H9 (cell line): Measurements from ENCODE around the gene ZBTB16. TPM values are rescaled to one million over a fixed set of nuclear protein-coding genes. Genes with fewer than 3 reads are reported as not detected.

ENCODE experiments used
- DNase-seq: peaks from one replicate; pipeline ENCODE4 v3.0.0-alpha.2; 2017
- H2AFZ ChIP-seq: one replicate; pipeline ENCODE4 v1.6.1; 2013; ENCODE audit warnings: mild to moderate bottlenecking, low read length, control low read depth, moderate library complexity
- H2AK5ac ChIP-seq: 2 replicates; pipeline ENCODE4 v1.6.1; 2013; ENCODE audit warnings: low read length, control low read depth, mixed read lengths; ENCODE audit not compliant: insufficient read length
- H2BK120ac ChIP-seq: one replicate; pipeline ENCODE4 v1.6.1; 2013; ENCODE audit warnings: low read depth, mild to moderate bottlenecking, low read length, control low read depth, inconsistent platforms; ENCODE audit not compliant: poor library complexity, severe bottlenecking
- H2BK12ac ChIP-seq: 2 replicates; pipeline ENCODE4 v1.6.1; 2013; ENCODE audit warnings: low read length, control low read depth, mixed read lengths, low read depth; ENCODE audit not compliant: insufficient read length
- H2BK15ac ChIP-seq: 2 replicates; pipeline ENCODE4 v1.6.1; 2013; ENCODE audit warnings: low read depth, low read length, control low read depth
- H2BK20ac ChIP-seq: one replicate; pipeline ENCODE4 v1.6.1; 2013; ENCODE audit warnings: low read depth, mild to moderate bottlenecking, low read length, control low read depth, inconsistent platforms; ENCODE audit not compliant: poor library complexity, severe bottlenecking
- H2BK5ac ChIP-seq: 2 replicates; pipeline ENCODE4 v1.6.1; 2013; ENCODE audit warnings: low read length, control low read depth, mixed read lengths; ENCODE audit not compliant: insufficient read length
- H3K14ac ChIP-seq: 2 replicates; pipeline ENCODE4 v1.6.1; 2013; ENCODE audit warnings: low read length, control low read depth; ENCODE audit not compliant: insufficient read depth
- H3K18ac ChIP-seq: 2 replicates; pipeline ENCODE4 v1.6.1; 2013; ENCODE audit warnings: low read depth, mild to moderate bottlenecking, mixed read lengths, low read length, control low read depth; ENCODE audit not compliant: insufficient read length
- H3K23ac ChIP-seq: 2 replicates; pipeline ENCODE4 v1.6.1; 2013; ENCODE audit warnings: low read length, control low read depth, mixed read lengths, low read depth; ENCODE audit not compliant: insufficient read length
- H3K23me2 ChIP-seq: 2 replicates; pipeline ENCODE4 v1.6.1; 2013; ENCODE audit warnings: low read depth, mild to moderate bottlenecking, mixed read lengths, low read length, control low read depth; ENCODE audit not compliant: insufficient read length, poor library complexity, severe bottlenecking
- H3K27ac ChIP-seq: 2 replicates; pipeline ENCODE4 v1.5.1; 2013; ENCODE audit warnings: low read length, control low read depth, mixed read lengths, low read depth; ENCODE audit not compliant: insufficient read length
- H3K27me3 ChIP-seq: 2 replicates; pipeline ENCODE4 v1.6.1; 2013; ENCODE audit warnings: low read length, control low read depth, inconsistent platforms; ENCODE audit not compliant: insufficient read depth
- H3K4ac ChIP-seq: 2 replicates; pipeline ENCODE4 v1.6.1; 2013; ENCODE audit warnings: low read depth, mild to moderate bottlenecking, control low read depth, inconsistent platforms, low read length, moderate library complexity
- H3K4me1 ChIP-seq: 2 replicates; pipeline ENCODE4 v1.6.1; 2013; ENCODE audit warnings: low read length, control low read depth, inconsistent platforms; ENCODE audit not compliant: insufficient read depth
- H3K4me2 ChIP-seq: 2 replicates; pipeline ENCODE4 v1.6.1; 2013; ENCODE audit warnings: low read length, control low read depth, mixed read lengths; ENCODE audit not compliant: insufficient read length, insufficient read depth
- H3K56ac ChIP-seq: 2 replicates; pipeline ENCODE4 v1.6.1; 2013; ENCODE audit warnings: low read depth, mild to moderate bottlenecking, mixed read lengths, low read length, control low read depth; ENCODE audit not compliant: insufficient read length
- H3K79me1 ChIP-seq: 2 replicates; pipeline ENCODE4 v1.6.1; 2013; ENCODE audit warnings: low read depth, mild to moderate bottlenecking, moderate library complexity, low read length, control low read depth, inconsistent platforms; ENCODE audit not compliant: insufficient read depth, poor library complexity, severe bottlenecking
- H3K79me2 ChIP-seq: 2 replicates; pipeline ENCODE4 v1.6.1; 2013; ENCODE audit warnings: low read length, control low read depth, inconsistent platforms; ENCODE audit not compliant: insufficient read depth
- H3K9ac ChIP-seq: 2 replicates; pipeline ENCODE4 v1.6.1; 2013; ENCODE audit warnings: low read length, control low read depth, mixed read lengths; ENCODE audit not compliant: insufficient read length; ENCODE audit errors: extremely low read depth
- H3K9me3 ChIP-seq: one replicate; pipeline ENCODE4 v1.6.1; 2013; ENCODE audit warnings: low read depth, low read length, inconsistent platforms; ENCODE audit not compliant: control insufficient read depth
- H3T11ph ChIP-seq: one replicate; pipeline ENCODE4 v1.6.1; 2013; ENCODE audit warnings: mild to moderate bottlenecking, low read length, control low read depth, inconsistent platforms
- H4K20me1 ChIP-seq: one replicate; pipeline ENCODE4 v1.6.1; 2013; ENCODE audit not compliant: control insufficient read depth, insufficient read length, insufficient read depth
- H4K5ac ChIP-seq: 2 replicates; pipeline ENCODE4 v1.6.1; 2013; ENCODE audit warnings: low read depth, mild to moderate bottlenecking, mixed read lengths, low read length, control low read depth; ENCODE audit not compliant: insufficient read length
- H4K8ac ChIP-seq: replicated peaks from 2 replicates; pipeline ENCODE4 v1.6.1; 2013; ENCODE audit warnings: low read length, control low read depth, mixed read lengths, low read depth; ENCODE audit not compliant: insufficient read length
- H4K91ac ChIP-seq: 2 replicates; pipeline ENCODE4 v1.6.1; 2013; ENCODE audit warnings: low read depth, mild to moderate bottlenecking, moderate library complexity, mixed read lengths, low read length, control low read depth; ENCODE audit not compliant: insufficient read length
- H3K27ac Mint-ChIP-seq, 3 experiments: 2 replicates in 2 of 3; 3 replicates in 1 of 3; pipeline ENCODE4 v1.8.0; 2020 to 2021; ENCODE audit warnings: mixed read lengths in 3 of 3, mild to moderate bottlenecking in 1 of 3, moderate library complexity in 1 of 3
- H3K27me3 Mint-ChIP-seq: 2 replicates; pipeline ENCODE4 v1.8.0; 2021; ENCODE audit warnings: low read depth, mild to moderate bottlenecking, moderate library complexity, mixed read lengths
- H3K36me3 Mint-ChIP-seq, 3 experiments: 2 replicates in 2 of 3; 3 replicates in 1 of 3; pipeline ENCODE4 v1.8.0; 2020 to 2021; ENCODE audit warnings: low read depth in 3 of 3, mixed read lengths in 3 of 3; ENCODE audit not compliant: insufficient read depth in 1 of 3
- H3K4me1 Mint-ChIP-seq, 2 experiments: 2 replicates each; pipeline ENCODE4 v1.8.0; 2020; ENCODE audit warnings: mixed read lengths in 2 of 2
- H3K4me3 Mint-ChIP-seq, 2 experiments: 2 replicates in 1 of 2; 3 replicates in 1 of 2; pipeline ENCODE4 v1.8.0; 2020 to 2021; ENCODE audit warnings: mild to moderate bottlenecking in 2 of 2, mixed read lengths in 2 of 2, moderate library complexity in 1 of 2
- H3K9me3 Mint-ChIP-seq, 2 experiments: 2 replicates in 1 of 2; 3 replicates in 1 of 2; pipeline ENCODE4 v1.8.0; 2020; ENCODE audit warnings: mild to moderate bottlenecking in 2 of 2, mixed read lengths in 2 of 2, moderate library complexity in 1 of 2
- WGBS: extraction: QIAGEN DNeasy Blood & Tissue Kit; methylation state at CpG from one replicate; pipeline ENCODE4 v1.1.7; 2013; ENCODE audit warnings: missing lambda C conversion rate, low lambda C conversion rate, mixed read lengths; ENCODE audit not compliant: insufficient read length; ENCODE audit errors: extremely low coverage; 5-methylcytosine and 5-hydroxymethylcytosine counted together
- total RNA-seq: library from RNA; stranded (reverse); gene quantifications from 2 replicates; pipeline ENCODE4 v1.2.1, GENCODE V29; 2021
- TF ChIP-seq, protein P1 (sequence below): fragments of 200-600 bp; sonication (generic); conservative IDR thresholded peaks from 3 replicates; pipeline ENCODE4 v1.8.0; 2021; ENCODE audit warnings: antibody characterized with exemption, mild to moderate bottlenecking

Gene ZBTB16
- total RNA-seq, 1 experiment from 2014 or later: not detected

GRCh38 chr11:114188851-114189570 is 129.5 kb downstream of the ZBTB16 start:
- Histone ChIP-seq H2BK15ac (no peak overlapping the region), H4K8ac (no peak overlapping the region), H3K79me1 (no peaks in the 10 kb centered on the region), H3K18ac (no peak overlapping the region), H2BK20ac (no peak overlapping the region), H3K4me2 (no peak overlapping the region), H3K9me3 (no peaks in the 10 kb centered on the region), H2BK120ac (no peak overlapping the region), H4K20me1 (no peaks in the 10 kb centered on the region), H3K56ac (no peak overlapping the region), H3K23ac (no peak overlapping the region), H3K79me2 (no peaks in the 10 kb centered on the region), H2AFZ (no peak overlapping the region), H3K14ac (no peak overlapping the region), H3K4ac (no peak overlapping the region), H4K91ac (no peak overlapping the region), H3K27ac (no peak overlapping the region), H4K5ac (no peak overlapping the region), H3K9ac (no peak overlapping the region), H2AK5ac (no peak overlapping the region), H2BK5ac (no peak overlapping the region), H3K27me3 (no peaks in the 10 kb centered on the region), H2BK12ac (no peak overlapping the region), H3T11ph (no peak overlapping the region), H3K4me1 (no peaks in the 10 kb centered on the region), H3K23me2 (no peaks in the 10 kb centered on the region)
- H3K27ac Mint-ChIP-seq: no peak overlapping the region
- peaks cover 9 to 13% of the 10 kb centered on the region in 2 experiments for H3K9me3 Mint-ChIP-seq
- H3K4me3 Mint-ChIP-seq: no peak overlapping the region
- peaks cover 8 to 9% of the 10 kb centered on the region in 2 experiments for H3K4me1 Mint-ChIP-seq
- peaks cover 23% of the 10 kb centered on the region for H3K27me3 Mint-ChIP-seq
- whole genome bisulfite sequencing: no CpG with 5 or more reads among the region's 3 CpGs
- TF ChIP-seq, protein P1, sequence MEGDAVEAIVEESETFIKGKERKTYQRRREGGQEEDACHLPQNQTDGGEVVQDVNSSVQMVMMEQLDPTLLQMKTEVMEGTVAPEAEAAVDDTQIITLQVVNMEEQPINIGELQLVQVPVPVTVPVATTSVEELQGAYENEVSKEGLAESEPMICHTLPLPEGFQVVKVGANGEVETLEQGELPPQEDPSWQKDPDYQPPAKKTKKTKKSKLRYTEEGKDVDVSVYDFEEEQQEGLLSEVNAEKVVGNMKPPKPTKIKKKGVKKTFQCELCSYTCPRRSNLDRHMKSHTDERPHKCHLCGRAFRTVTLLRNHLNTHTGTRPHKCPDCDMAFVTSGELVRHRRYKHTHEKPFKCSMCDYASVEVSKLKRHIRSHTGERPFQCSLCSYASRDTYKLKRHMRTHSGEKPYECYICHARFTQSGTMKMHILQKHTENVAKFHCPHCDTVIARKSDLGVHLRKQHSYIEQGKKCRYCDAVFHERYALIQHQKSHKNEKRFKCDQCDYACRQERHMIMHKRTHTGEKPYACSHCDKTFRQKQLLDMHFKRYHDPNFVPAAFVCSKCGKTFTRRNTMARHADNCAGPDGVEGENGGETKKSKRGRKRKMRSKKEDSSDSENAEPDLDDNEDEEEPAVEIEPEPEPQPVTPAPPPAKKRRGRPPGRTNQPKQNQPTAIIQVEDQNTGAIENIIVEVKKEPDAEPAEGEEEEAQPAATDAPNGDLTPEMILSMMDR: no peak
- DNase-seq: no peak
- 0 out of 7 replicates have a peak, but pooled peaks cover 0 to 3% (median 0%) of the 10 kb centered on the region in 3 experiments for H3K36me3 Mint-ChIP-seq
